Neutrophil (primary cell): Measurements from ENCODE around the gene MIGA2.

Experiments
- H3K27ac ChIP-seq: fragments of 200-600 bp; sonication (generic); 2 replicates; pipeline ENCODE4 v1.5.1; 2016; ENCODE audit warnings: mild to moderate bottlenecking, moderate library complexity
- H3K27me3 ChIP-seq: fragments of 200-600 bp; sonication (generic); 2 replicates; pipeline ENCODE4 v1.6.0; 2016; ENCODE audit warnings: mild to moderate bottlenecking
- H3K36me3 ChIP-seq: fragments of 200-600 bp; sonication (generic); 2 replicates; pipeline ENCODE4 v1.5.1; 2017
- H3K4me1 ChIP-seq, 2 experiments: fragments of 200-600 bp in 1 of 2; sonication (generic) in 1 of 2; 1 replicate in 1 of 2; 2 replicates in 1 of 2; pipeline versions ENCODE4 v1.5.1 to v1.6.1; 2013 to 2016; ENCODE audit warnings: low read depth in 1 of 2, low read length in 1 of 2, mild to moderate bottlenecking in 1 of 2, moderate library complexity in 1 of 2; ENCODE audit not compliant: control insufficient read depth in 1 of 2, insufficient read depth in 1 of 2
- H3K4me3 ChIP-seq, 2 experiments: fragments of 200-600 bp in 1 of 2; sonication (generic) in 1 of 2; 1 replicate in 1 of 2; 2 replicates in 1 of 2; pipeline ENCODE4 v1.5.1; 2013 to 2016; ENCODE audit warnings: low read depth in 1 of 2, low read length in 1 of 2, mild to moderate bottlenecking in 1 of 2, moderate library complexity in 1 of 2
- H3K9me3 ChIP-seq: fragments of 200-600 bp; sonication (generic); 2 replicates; pipeline ENCODE4 v1.5.1; 2016
- CTCF ChIP-seq: fragments of 200-600 bp; sonication (generic); IDR thresholded peaks from 2 replicates; pipeline ENCODE4 v1.5.1; 2016; ENCODE audit warnings: antibody characterized with exemption

Gene MIGA2

DNA sequence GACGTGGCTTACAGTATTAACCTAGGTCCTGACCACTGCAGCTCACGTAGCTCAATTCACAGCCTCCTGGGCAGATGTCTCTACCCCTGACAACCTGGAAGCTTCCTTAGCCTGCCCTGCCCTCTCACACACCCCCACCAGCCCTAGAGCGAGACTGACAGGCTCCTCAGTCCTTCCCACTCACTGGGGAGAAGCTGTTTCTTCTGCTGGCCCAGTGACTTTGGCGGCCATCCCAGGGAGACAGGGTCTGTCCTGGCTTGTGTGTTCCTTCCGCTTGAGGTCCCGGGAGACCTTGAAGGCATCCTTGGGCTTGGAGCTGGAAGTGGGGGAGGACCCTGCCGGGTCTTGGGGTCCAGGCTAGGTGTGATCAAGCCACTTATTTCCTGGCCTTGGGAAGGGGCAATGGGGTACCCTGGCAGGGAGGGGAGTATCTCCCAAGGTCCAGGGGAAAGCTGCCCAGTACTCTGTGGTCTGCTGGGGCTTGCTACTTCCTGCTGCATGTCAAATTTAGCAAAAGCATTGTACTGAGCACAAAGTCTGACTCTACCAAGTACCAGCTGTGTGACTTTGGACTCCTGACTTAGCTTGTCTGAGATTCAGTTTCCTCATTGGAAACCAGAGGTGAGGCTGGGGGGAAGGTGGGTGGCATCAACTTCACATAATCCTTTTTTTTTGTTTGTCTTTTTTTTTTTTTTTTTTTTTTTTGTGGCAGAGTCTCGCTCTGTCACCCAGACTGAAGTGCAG lies 1.9 kb downstream of the MIGA2 start:
- Histone ChIP-seq H3K4me3 (no peak overlapping the region), H3K27ac (no peak overlapping the region), H3K4me1 (peaks cover 21 to 26% of the 10 kb centered on the region in 2 experiments), H3K9me3 (no peaks in the 10 kb centered on the region), H3K27me3 (no peaks in the 10 kb centered on the region), H3K36me3 (peaks cover 22% of the 10 kb centered on the region)
- no peak for TF ChIP-seq CTCF

DNA sequence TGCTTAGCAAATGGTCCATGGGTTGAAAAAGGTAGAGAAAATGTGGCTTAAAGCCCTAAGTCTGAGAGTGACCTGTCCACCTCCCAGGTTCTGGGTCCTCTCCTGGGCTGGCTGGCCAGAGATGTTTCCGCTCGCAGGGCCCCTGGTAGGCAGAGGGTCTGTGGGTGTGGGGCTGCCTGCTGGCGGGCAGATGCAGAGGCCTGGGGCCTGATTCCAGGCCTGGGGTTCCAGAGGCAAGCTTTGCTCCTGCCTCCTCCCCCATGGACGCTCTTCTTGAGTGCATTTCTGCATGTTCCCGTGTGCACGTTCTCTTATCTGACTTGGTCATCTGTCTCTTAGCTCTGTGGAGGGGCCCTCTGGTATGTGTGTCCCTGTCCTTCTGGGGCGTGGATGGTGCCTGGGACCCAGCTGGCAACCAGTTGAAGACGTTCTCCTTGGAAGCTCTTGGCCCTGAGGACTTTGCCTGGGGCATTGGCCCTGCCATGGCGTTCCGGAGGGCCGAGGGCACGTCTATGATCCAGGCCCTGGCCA lies 3.8 kb downstream of the MIGA2 start:
- TF ChIP-seq CTCF, result no peak
- peaks cover 40% of the 10 kb centered on the region for H3K36me3 ChIP-seq
- H3K4me3 ChIP-seq, result no peak overlapping the region
- H3K9me3 ChIP-seq, result no peaks in the 10 kb centered on the region
- peaks cover 21 to 26% of the 10 kb centered on the region in 2 experiments for H3K4me1 ChIP-seq
- no peak overlapping the region for H3K27ac ChIP-seq
- no peaks in the 10 kb centered on the region for H3K27me3 ChIP-seq

- no peaks in the 10 kb centered on the region for H3K27me3 ChIP-seq
- no peak overlapping the region for H3K4me3 ChIP-seq
- peaks cover 54% of the 10 kb centered on the region for H3K36me3 ChIP-seq
- TF ChIP-seq CTCF, result no peak
- H3K4me1 ChIP-seq, result peaks cover 12 to 13% of the 10 kb centered on the region in 2 experiments
- no peaks in the 10 kb centered on the region for H3K9me3 ChIP-seq
- H3K27ac ChIP-seq, result no peak overlapping the region
These were observed 5.6 kb downstream of the MIGA2 start for GRCh38 chr9:129042016-129042415.

- no peaks in the 10 kb centered on the region for H3K4me1 ChIP-seq
- no peak for TF ChIP-seq CTCF
- H3K36me3 ChIP-seq, result peaks cover 81% of the 10 kb centered on the region
- H3K27ac ChIP-seq, result no peak overlapping the region
- no peaks in the 10 kb centered on the region for H3K27me3 ChIP-seq
- H3K9me3 ChIP-seq, result no peaks in the 10 kb centered on the region
- H3K4me3 ChIP-seq, result no peak overlapping the region
These were observed 16.2 kb downstream of the MIGA2 start for GRCh38 chr9:129052592-129052991.

- Histone ChIP-seq H3K4me1 (peaks cover 1 to 3% of the 10 kb centered on the region in 2 experiments), H3K36me3 (peaks cover 77% of the 10 kb centered on the region), H3K9me3 (no peaks in the 10 kb centered on the region), H3K4me3 (no peak overlapping the region), H3K27me3 (no peaks in the 10 kb centered on the region), H3K27ac (no peak overlapping the region)
- TF ChIP-seq CTCF, result no peak
These were observed 16.6 kb downstream of the MIGA2 start for GRCh38 chr9:129053020-129053419.
